Germinal center (tissue), 1 donor: Measurements from ENCODE around the gene SUGCT.
"Not testable (repeated sequence)": the region's sequence is repeated elsewhere in the genome, so short reads cannot be mapped to it uniquely, and the experiment has no call there.

Experiments used
- DNase-seq: peaks from one replicate; pipeline ENCODE4 v3.0.0; 2012; ENCODE audit warnings: mixed read lengths, low spot score

The SUGCT gene

GRCh38 chr7:40405991-40406390 lies 271.2 kb downstream of the SUGCT start:
- no peak for DNase-seq

GRCh38 chr7:40412323-40412722 lies 277.5 kb downstream of the SUGCT start:
- no peak for DNase-seq

DNA sequence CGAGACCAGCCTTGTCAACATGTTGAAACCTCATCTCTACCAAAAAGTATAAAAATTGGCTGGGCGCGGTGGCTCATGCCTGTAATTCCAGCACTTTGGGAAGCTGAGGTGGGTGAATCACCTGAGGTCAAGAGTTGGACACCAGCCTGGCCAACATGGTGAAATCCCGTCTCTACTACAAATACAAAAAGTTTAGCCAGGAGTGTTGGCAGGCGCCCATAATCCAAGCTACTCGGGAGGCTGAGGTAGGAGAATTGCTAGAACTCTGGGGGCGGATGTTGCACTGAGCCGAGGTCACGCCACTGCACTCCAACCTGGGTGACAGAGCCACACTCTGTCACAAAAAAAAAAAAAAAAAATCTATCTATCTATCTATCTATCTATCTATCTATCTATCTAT lies 279.9 kb downstream of the SUGCT start:
- DNase-seq: not testable (repeated sequence)

DNA sequence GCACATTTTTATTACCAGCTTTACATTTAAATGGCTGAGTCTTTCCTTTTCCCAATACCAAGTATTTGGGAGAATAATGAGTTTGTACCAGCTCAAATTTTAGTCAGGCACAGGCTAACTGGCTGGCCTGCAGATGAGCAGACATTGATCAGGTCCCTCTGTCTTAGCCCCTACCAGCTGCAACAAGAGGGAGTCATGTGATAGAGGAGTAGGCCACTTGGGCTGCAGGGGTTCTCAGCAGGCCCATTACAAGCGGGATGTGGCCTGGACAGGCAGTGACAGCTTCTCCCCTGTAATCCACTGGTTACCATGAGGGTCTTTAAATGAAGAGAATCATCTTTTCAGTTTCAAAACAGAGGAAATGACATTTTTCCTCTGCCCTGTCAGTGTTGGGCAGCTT lies 283.6 kb downstream of the SUGCT start:
- DNase-seq: no peak

DNA sequence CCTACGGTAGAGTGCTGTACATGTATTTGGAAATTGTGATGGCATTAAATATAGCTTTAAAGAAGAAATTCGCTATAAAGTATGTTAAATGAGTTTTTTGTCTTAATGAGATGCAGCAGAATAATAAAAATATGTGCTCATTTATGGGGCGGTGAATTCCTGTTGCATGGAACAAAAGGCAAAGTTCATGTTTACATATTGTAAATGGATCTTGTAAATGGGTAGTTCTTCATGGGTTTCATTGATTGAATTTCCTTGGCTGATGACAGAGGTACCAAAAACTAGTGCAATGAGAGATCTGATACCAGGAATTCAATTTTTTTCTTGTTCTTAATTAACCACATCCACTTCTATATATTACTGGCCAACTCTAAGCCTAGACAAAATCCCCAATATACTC lies 284.2 kb downstream of the SUGCT start:
- no peak for DNase-seq

DNA sequence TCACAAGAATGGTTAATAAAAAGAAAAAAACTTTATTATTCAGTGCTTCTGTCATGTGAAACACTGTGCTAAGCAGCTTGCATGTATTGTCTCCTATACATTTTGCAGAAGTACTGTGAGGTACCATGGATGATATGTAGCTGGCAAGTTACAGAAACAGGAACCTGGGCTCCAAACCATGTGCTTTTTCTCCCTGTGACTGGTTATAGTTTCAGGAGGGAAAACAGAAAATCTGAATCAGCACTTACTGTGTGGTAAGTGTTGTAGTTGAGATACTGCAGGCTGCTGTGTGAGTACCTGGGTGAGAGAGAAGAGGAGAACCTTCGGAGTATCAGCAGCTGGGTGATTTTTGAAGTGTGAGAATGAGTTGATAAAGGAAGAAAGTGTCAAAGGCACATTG lies 285.0 kb downstream of the SUGCT start:
- no peak for DNase-seq

DNA sequence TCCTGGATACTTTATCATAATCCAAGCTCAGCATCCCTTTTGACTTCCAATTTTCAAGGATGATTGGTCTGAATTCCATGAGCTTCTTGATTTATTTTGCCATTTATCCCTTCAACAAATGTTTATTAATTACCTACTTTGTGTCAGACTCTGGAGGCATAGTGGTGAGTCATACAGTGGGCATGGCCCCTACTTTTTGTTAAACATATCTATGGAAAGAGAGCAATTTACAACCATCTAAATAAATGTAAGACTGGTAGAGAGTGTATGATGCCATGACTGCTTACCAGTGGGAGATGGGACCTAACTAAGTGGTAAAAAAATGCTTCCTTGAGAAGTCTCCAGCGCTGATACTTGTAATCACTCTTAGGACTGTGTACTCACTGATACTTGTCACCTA lies 286.6 kb downstream of the SUGCT start:
- DNase-seq: no peak

DNA sequence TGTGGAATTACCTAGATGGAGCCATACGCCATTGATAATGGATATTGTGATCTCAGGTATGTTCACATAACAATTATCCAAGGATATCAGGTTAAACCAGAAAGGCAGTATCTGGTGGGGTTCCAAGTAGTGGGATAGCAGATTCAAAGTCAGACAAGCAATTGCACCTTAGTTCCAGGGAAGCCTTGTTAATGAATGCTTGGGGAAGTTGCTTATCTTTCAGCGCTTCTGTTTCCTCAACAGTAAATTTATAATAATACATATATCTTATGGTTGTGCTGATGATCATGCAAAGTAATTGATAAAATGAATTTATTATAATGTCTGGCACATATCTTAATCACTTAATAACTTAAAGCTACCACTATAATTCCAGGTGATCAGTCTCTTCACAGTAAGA lies 290.9 kb downstream of the SUGCT start:
- no peak for DNase-seq

DNA sequence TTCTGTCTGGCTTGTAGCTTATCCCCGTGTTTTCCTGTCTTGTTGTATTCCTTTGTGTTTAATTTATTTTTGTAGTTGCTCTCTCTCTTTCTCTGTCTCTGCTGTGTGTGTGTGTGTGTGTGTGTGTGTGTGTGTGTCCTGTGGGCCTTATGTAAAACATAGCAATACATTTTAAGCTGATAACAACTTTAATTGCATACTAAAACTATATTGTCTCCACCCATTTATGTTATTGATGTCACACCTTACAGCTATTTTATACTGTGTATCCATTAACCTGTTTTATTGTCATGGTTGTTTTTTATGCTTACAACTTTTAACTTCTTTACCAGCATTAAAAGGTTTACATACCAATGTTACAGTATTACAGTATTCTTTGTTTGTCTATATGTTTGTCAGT lies 293.6 kb downstream of the SUGCT start:
- DNase-seq: no peak

DNA sequence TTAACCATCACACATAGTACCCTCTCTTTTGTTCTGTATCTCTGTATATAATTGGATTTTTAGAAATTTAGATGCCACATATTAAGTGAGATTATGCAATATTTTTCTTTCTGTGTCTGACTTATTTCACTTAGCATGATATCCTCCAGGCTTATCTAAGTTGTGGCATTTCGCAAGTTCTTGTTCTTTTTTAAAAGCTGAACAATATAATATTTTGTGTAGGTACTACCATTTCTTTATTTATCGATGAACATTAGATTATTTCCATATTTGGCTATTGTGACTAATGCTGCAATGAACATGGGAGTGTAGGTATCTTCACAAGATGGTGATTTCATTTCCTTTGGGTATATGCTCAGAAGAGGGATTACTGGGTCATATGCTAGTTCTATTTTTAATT lies 295.0 kb downstream of the SUGCT start:
- no peak for DNase-seq

GRCh38 chr7:40432046-40432445 lies 297.2 kb downstream of the SUGCT start:
- no peak for DNase-seq

DNA sequence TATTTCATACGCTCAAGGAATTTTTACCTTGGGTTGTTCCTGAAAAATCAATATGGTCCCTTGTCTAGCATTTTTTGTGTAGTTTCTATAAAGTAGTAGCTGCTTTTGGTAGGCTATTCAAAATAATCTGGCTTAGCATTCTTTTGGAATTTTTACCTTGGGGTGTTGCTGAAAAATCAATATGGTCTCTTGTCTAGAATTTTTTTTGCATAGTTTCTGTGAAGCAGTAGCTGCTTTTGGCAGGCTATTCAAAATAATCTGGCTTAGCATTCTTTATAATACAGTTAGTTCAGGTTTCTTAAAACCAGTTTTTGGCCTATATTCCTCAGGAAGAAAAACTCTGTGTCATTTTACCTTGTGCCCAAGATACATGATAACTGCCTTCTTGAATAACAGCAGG lies 301.9 kb downstream of the SUGCT start:
- no peak for DNase-seq

DNA sequence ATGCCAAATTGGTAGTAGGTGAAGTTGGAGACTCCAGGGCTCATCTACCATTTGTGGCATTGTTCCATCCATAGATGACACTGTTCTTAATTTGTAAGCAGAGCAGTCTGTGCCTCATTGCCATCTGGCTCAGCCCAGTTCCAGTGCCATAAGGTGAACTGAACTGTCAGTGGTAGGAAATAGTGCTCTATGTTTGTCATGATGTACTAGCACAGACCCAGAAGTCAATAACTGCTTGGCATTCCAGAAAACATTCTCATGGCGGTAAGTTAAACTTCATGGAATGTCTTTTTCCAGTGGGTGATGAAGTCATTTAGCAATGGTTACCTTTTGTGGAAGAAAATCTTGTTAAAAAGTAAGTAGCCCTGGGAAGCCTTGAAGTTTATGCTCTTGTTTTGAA lies 302.7 kb downstream of the SUGCT start:
- no peak for DNase-seq

- no peak for DNase-seq
These were observed 303.3 kb downstream of the SUGCT start for GRCh38 chr7:40437936-40438634.

- DNase-seq: no peak
These were observed 304.9 kb downstream of the SUGCT start for GRCh38 chr7:40439686-40440085.

- DNase-seq: no peak
These were observed 312.5 kb downstream of the SUGCT start for GRCh38 chr7:40447345-40447744.

DNA sequence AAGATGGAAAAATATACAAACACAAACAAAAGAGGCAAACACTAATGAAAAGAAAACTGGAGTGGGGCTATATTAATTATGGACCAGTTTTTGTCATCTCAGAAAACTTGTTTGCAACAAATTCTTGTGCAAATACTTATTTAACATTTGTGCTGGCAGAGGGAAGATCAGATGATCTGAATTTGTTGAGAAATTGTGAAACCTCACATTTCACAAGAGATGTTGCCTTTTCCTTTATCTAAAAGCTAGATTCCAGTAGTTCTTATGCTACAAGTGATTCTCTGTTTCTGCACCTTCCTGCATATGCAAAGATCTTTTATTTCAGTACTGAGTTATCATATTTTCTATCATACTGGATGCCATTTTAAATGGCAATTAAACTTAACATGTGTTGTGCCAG lies 320.7 kb downstream of the SUGCT start:
- no peak for DNase-seq

DNA sequence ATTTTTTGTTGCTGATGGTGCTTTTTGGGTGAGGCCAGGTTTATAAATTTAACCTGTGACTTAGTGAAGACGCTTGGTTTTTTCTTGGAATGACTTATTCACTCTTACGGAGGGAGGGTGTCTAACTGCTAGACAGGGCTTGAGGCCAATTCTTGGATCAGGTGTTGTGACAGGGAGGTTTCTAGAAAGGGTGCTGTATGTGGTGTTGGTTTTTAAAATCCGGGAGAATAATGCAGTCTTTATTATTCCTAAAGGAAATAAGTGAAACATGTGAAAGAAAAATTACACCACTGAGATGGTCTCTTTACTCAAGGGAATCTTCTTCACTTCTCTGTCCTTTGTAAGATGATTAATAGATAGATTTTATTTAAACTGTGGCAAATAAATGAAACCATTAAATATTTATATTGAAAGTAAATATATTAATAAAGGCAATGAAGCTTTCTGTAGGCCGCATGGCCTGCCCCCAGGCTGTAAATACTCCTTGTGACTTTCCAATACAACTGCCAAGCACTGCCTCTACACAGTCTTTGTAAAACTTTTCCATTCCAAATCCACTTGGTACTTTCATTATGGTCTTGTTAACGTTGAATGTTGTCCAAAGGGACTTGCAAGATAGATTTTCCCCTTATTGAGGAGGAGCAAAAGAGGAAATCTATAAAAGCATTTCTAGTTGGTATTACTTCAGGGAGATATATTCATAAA lies 323.1 kb downstream of the SUGCT start:
- DNase-seq: no peak

DNA sequence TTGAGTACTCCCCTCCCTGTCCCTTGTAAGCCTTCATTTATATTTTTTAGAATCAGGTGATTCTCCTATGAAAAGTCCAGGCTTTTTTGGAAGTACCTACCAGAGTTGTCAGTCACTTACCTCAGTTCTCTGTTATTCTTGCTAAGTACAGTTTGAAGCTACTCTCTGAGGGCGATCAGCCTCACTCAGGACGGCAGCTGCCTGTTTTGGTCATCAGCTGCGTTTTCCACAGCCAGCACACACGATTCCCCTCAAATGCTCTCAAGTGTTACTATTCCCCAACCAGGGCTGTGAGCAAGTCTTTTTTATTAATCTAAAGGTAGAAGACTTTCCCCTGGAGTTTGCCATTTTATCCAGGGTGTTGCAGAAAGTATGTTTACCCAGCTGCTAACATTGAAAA lies 328.6 kb downstream of the SUGCT start:
- DNase-seq: no peak

DNA sequence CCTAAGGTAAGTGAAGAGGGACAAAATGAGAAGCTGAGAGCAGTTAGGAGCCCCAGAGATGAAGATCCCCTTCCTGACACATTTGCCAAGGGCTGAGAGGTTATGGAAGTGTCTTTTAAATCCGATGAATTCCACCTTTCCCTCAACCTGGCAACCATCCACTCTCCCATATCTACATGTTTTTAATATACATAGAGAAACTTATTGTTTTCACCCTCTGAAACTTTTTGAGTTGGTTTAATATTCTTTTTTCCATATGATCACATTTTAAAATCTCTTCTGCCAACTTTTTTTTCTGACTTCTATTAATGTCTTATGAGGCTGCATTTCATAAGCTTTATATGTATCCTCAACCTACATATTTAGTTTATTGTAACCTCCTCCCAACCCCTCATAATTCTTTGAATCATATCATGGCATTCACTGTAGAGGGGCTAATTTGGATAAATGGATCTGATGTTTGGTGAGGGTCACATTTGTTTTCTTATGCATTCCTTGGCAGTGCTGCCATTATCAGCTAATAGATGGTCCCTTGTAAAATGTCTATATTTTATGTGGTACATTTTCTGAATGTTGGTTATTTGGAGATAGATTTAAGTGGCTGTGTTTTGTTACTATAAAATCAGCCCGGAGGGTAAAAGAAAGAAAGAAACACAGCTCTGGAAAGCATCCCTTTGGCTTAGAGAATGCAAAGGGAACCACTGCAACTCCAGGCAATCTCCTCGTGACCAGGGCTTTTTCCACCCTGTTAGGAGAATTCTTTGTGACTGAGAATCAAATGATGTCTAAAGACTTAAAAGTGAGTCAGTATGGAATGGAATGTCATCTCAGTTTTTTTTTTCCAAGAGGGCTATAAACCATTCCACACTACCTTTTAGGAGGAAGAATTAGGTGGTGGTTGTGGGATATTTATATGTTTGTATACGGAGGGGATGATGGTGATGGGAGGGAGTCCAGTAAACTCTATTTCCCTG lies 334.4 kb downstream of the SUGCT start:
- DNase-seq: no peak

- no peak for DNase-seq
These were observed 335.3 kb downstream of the SUGCT start for GRCh38 chr7:40470091-40470592.

DNA sequence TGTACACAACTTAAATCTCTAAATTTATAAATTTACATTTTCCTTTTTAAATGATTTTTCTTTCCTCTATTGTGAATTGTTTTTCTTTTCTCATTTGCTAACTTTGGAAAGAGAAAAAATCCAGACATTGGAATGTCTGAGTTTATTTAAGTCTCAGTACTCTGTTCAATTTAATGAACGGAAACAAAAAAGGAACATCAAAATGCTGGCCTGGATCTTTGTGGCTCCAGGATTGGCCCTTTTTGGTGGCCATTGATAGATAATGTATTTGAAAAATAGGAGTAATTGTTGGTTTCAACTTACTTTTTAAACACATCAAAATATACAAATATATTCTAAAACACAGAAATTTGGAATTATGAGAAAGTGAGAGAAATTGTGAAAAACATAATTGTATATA lies 336.0 kb downstream of the SUGCT start:
- no peak for DNase-seq

GRCh38 chr7:40471891-40472290 lies 337.1 kb downstream of the SUGCT start:
- no peak for DNase-seq
